Measurements from ENCODE around the gene ERCC5.

Gene ERCC5

DNA sequence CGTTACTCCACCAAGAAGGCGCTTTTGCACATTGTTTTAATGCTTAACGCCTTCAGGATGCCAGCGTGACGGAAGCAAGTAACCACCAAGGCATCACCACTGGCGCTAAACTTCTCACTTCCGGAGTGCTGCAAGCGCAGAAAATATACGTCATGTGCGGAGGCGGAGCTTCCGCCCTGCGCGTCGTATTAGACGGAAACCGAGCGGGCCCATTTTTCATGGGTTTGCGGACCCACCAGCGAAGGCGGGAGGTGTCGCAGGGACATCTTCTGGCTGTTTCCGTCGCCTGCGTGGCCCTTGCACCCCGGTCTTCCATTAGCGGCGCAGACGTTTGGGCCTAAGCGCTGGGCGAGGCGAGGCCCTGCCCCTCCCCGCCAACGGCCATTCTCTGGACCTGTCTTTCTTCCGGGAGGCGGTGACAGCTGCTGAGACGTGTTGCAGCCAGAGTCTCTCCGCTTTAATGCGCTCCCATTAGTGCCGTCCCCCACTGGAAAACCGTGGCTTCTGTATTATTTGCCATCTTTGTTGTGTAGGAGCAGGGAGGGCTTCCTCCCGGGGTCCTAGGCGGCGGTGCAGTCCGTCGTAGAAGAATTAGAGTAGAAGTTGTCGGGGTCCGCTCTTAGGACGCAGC lies at the start of gene ERCC5:
Gene ERCC5 (plus strand): TSS at position 403 of the 631 bp plus-strand sequence. CDS start 235 bp downstream, outside the sequence.
- FAIRE-seq (peak; percentile 73), DNase-seq (ENCODE audit: low spot score) (peak; percentile 87)

DNA sequence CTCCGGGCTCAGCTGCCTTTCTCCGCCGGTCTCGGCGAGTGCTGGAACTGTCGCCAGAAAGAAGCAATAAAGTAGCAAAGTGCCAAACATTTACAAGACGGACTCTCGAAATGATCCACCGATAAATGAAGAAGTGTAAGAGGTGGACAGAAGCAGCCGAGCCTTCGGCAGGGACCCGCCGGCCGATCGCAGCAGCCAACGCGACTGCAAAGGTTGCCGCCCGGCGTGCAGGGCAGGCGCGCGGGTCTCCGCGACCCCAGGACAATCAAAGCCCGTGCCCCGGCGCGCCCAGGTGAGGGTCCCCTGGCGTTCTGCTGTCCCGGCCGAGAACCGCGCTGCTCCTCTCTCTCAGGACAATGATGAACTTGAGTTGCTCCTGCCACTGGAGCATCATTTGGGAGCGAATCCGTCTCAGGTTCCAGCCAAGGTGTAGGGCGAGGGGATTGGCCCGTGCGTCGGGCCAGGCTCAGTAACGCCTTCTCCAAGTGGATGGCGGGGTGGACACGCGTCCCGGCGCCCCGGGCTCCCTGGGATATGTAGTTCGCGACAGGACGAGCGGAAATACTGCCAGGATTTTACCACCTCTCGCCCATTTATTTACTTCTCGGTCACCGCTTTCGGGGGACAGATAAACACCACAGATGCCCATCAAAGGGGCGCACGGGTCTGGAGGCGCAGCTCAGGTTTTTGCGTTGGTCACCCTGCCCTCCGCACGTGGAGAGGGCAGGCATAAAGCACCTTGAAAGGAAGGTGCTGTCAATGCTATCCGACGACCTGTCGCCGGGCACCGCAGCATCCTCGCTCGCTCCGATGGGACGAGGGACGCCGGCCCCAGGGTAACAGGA lies 47.0 kb upstream of the ERCC5 start, which contains the start of the genes BIVM and POGLUT2:
Gene BIVM (plus strand): TSS at position 539 of the 845 bp plus-strand sequence. CDS start 8,149 bp downstream, outside the sequence.
Gene POGLUT2 (minus strand): TSS at position 396 of the 845 bp plus-strand sequence. CDS start 306 bp downstream, at position 90.
- FAIRE-seq (peak; percentile 65), DNase-seq (ENCODE audit: low spot score) (peak; percentile 77)

DNA sequence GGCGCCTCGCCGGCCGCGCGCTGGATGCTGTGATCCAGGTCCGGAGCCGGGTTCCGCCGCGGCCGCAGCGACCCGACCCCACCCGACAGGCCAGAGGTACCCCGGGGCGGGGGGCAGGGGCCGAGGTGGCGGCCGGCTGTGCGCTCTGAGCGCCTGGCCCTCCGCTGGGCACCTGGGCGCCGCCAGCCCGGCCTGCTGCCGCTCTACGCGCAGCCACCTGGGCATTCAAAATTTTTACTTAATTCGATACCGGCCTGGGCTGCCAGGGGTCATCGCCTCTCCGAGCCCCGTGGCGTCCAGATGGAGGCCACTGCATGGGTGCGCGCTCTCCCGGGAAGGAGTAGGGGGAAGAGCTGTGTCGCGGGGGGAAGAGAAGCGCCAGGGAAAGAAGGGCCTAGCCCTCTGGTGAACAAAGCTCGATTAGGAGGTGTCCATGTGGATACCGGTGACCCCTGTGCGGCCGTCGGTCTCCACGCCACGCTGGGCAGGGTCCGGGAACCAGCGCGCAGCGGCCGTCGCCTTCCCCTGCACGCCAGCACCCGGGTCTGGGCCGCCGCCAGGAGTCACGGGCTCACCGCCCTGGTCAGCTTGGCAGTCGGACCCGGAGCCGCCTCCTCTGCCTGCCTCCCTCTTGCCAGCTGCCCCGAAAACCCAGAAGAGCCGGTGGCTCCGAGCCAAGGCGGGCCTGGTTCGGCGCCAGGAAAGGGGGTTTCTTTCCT lies 46.2 kb upstream of the ERCC5 start:
- FAIRE-seq (no peak), DNase-seq (ENCODE audit: low spot score) (no peak)

DNA sequence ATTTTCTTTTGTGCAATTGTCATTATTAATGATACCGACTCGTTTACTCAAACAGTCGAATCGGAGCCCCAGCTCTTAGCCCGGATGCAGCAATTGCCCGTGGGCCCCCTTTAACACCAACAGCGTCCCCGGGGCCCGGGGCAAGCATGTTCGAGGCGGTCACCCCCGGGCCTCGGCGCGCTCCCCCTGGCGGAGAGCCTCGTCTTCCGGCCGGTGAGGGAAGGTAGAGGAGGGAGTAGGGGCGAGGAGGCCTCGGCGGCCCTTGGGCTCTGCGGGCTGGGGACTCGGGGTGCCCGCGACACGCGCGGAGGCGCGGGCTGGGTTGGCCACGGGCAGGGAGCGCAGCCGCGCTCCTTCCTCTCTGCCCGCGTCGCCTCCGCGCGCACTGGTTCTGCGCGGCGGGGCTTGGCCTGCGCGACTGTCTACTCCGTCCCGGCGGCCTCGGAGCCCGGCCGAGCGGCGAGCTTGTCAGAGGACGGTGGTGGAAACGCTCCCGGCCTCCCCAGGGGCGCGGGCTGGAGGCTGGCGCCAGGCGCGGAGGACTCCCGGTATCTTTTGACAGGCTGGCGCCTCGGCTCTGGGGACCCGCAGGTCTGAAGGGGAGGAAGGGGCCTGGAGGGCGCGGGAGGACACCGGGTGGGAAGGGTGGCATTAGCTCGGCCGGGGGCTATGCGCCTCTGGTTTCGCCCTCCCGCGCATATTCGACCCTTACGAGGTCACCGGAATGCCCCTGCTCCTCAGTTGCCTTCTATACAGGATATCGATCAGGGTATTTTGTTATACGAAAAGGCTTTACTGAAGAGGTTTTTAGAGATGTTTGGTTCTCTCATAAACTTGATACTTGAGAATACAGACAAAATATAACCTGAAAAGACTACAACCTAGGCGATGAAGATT lies 45.4 kb upstream of the ERCC5 start:
- no peak for FAIRE-seq

DNA sequence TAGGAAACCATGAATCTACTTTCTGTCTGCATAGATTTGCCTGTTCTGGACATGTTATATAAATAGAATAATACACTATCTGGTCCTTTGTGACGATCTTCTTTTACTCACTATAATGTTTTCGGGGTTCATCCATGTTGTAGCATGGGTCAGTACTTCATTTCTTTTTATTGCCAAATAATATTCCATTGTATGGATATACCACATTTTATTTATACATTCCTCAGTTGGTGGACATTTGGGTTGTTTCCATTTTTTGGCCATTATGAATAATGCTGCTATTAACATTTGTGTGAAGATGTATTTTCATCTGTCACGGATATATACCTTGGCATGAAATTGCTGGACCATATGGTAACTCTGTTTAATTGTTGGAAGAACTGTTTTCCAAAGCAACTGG lies 40.2 kb upstream of the ERCC5 start:
- FAIRE-seq (no peak), DNase-seq (ENCODE audit: low spot score) (no peak)

More for the DNA sequence above, 45.4 kb upstream of the ERCC5 start:
- DNase-seq (ENCODE audit: low spot score): peak; percentile 45

DNA sequence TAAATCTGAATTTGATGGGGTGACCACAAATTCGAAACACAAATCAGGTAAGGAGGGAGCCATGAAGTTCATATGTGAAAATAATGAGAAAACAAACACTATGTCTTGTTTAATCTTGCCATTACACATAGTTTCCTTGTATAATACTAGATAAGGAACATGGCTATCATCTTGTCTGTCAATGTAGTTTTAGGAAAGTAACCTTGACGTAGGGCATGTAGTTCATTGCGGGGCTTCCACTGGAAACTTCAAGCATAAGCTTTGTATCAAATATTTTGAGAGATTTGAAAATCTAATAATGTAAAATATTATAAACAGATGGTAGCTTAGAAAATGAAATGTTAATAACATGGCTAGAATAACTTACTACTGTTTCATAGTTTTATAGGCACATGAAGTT lies 38.1 kb upstream of the ERCC5 start:
- no peak for FAIRE-seq
- no peak for DNase-seq (ENCODE audit: low spot score)

DNA sequence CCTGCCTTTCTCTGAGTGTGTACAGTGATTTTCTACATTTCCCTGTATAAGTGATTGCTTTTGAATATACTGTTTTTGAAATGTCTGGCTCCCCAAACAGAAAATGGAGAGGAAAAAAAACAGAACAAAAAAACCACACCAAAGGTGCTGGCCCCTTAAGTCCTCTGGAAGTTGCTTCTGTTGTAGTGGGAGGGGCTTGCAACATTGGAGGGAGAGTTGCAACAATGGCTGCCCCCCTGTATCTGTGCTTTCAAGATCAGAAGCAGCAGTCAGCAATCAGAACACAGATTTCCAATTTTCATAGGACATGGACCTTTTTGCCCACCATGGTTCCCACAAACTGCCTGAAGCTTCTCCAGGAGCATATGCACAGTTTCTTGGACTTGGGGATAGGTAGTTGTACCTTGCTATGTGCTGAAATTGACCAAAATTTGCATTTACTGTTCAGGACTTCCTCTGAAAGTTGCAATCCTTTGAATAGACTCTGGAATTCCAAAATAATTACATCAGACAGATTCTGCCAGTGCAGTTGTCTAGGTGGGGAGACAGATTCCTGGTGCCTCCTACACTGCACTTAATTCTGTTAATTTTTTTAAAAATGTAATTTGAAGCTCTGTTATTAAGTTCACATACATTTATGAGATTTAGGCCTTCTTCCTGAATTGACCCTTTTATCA lies 33.1 kb upstream of the ERCC5 start:
- no peak for DNase-seq (ENCODE audit: low spot score)
- FAIRE-seq: no peak

DNA sequence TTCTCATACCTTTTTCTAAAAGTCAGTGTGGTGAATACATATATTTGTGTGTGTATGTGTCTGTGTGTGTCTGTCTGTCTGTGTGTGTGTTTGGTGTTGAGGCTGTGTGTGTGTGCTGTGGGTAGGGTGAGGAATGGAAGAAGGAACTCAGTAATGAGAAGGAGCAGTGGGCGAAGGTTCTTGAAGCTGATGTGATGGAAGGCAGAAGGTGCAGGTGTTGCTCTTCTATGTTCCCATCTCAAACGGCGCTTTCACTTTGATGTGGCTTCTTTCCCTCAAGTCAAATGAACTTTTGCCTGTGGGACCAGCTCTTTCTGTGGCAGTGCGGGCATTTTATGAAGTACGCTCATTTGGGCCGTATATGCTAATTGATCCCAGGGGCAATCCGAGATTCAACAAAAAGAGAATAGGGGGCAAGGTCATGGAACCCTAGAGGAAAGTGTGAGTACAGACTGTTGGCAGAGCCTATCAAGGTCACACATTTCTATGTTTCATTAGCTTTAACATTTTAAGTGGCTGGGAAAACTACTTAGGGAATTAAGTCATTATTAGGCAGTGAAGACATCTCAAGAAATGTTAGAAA lies 31.7 kb upstream of the ERCC5 start:
- no peak for DNase-seq (ENCODE audit: low spot score)
- no peak for FAIRE-seq

DNA sequence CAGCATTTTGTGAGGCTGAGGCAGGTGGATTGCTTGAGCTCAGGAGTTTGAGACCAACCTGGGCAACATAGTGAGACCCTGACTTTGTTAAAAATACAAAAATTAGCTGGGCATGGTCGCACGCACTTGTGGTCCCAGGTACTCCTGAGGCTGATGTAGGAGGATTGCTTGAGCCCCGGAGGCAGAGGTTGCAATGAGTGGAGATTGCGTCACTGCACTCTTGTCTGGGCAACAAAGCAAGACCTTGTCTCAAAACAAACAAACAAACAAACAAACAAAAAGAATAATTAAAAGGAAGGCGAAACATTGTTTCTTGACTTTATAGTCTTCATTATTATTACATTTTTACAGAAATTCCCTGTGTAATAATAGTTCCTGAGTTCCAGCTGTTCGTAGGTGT lies 31.0 kb upstream of the ERCC5 start:
- DNase-seq (ENCODE audit: low spot score): no peak
- FAIRE-seq: no peak

DNA sequence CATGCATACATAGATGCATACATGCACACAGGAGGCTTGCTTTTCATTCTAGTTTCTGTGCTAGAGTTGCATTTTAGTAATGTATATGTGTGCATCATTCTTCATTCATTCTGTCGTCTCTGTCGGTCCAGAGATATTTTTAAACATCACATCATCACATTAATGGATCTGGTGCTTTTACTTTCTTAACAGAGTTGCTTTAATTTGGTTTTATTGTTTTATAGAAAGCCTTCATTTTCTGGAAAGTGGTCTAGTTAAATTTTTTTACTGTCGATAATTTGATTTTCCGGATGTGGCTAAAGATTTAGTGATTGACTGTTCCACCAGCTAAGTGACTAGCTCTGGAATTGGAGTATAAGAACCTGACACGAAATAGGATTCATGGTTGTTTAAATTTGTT lies 30.0 kb upstream of the ERCC5 start:
- DNase-seq (ENCODE audit: low spot score): no peak
- no peak for FAIRE-seq

DNA sequence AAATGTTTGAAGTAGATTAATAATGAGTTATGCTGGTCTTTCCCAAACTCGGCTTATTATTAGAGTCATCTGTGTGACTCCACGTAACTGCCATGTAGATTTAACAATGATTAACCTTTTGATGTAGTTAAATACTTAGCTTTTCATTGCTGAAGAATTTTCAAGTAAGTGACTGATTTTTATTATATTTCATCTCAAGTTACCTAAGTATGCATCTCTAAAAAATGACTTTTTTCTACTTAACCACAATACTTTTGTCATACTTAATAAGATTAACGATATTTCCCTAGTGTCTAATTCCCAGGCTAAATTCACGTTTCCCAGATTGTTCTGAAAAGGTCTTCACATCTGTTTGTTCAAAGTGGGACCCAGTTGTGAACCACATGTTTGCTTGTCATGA lies 29.1 kb upstream of the ERCC5 start:
- DNase-seq (ENCODE audit: low spot score) (peak; percentile 60), FAIRE-seq (peak; percentile 94)

DNA sequence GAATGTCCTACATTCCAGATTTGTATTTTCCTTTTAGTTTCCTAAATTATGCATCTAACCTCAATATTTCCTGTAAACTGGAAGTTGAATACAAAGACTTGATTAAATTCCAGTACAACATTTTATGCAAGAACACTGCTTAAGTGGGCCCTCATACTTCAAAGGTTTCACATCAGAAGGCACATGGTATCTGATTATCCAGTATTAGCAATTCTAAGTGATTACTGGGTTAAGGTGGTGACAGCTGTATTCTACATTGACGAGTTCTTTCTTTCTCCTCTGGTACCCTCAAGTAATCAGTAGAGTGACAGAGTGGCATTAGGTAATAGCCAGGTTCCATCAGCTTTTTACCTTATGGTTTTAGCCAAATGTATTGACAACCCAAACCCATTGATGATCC lies 28.6 kb upstream of the ERCC5 start:
- no peak for FAIRE-seq
- no peak for DNase-seq (ENCODE audit: low spot score)

DNA sequence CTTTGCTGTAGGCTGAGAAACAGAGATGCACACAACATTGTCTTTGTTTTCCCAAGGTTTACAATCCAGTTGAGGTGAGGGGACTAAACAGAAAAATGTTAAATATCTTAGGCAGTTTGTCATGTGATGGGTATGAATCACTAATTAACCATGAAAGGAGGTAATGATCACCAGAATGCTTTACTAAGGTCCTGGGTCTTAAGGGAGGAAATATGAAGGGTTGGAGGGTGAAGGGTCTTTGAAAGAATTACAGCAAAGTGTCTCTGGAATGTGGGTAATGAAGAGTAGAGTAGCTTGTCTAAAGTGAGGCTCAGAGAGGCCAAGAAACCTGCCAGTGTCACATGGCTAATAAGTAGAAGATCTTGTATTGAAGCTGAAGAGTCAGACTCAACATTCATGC lies 27.9 kb upstream of the ERCC5 start:
- peak; percentile 52 for DNase-seq (ENCODE audit: low spot score)
- FAIRE-seq: peak; percentile 86

DNA sequence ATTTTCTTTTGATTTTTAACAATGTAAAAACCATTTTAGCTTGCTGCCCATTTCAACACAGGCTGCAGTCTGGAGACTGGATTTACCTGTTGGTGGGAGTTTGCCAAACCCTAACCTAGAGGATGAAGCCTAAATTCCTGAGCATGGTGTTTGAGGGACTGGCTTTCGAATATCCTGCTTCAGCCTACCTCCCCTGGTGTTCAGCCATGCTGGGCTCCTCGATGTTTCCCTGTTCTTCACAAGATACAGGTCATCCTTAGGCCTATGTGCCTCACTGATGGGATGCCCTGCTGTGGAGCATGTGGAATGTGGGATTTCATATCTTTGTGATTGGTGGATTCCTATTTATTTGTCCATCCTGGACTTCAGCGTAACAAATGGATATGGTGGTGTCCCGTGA lies 20.4 kb upstream of the ERCC5 start:
- no peak for FAIRE-seq
- DNase-seq (ENCODE audit: low spot score): no peak

DNA sequence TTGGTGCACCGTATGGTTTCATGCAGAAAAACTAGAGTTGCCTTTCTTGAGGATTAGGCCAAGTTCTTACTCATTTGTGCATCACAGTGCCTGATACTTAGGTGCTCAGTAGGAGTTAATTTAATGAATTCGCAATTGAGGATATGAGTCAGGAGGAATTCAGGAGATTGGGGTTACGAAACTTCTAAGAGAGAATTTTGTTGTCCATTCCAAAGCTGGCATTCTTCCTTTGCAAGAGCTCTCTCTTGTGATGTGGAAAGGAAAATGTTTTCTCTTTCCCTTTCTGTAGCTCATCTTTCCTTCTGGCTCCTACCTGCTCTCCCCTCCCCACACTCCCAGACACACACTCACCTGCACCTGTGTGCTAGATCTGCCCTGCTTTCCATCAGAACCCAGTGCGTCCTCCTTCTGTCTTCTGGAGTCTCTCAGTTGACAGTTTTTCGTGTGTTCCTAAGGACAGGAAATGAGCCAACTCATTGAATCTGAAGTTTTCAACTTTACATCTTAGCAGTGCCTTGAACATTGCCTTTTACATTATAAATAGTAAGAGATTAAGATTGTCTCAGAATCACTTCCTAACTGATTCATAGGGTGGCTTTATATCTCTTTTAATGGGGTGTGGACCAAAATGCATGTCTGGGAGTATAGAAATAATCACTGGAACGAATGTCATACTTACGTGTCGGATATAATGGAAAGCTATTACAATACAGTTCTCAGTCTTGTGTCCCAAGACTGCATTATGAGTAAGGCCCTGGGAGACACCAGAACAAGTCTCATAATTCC lies 19.7 kb upstream of the ERCC5 start:
- DNase-seq (ENCODE audit: low spot score) (peak; percentile 79), FAIRE-seq (peak; percentile 78)

DNA sequence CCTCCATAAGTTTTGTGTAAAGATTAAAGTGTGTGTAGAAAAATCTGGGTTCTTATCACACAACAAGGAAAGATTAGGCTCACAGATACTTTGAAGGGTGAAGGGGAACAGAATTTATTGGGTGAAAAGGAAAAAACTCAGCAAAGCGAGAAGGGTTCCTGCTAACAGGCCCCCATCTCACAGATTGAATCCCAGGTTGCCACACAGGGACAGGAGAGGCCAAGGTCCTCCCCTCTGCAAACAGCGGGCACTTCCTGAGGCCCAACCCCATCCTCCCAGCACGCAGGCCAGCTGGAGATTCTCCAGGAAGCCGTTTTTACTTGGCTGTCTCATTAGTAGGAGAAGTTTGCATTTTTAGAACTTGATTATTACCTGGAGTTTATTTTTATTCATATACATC lies 15.2 kb upstream of the ERCC5 start:
- DNase-seq (ENCODE audit: low spot score) (no peak), FAIRE-seq (no peak)

DNA sequence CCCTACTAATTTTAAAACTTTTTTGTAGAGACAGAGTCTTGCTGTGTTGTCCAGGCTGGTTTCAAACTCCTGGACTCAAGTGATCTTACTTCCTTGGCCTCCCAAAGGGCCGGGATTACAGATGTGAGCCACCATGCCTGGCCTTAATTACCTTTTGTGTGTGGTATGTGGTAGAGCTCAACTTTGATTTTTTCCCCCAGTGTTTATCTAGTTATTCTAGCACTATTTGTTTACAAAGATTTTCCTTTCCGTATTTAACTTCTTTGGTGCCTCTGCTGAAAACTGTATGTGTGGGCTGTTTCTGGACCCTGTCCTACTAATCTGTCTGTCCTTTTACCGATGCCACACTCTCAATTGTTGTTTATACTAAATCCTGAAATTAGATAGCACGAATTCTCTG lies 9.4 kb upstream of the ERCC5 start:
- FAIRE-seq (no peak), DNase-seq (ENCODE audit: low spot score) (no peak)

DNA sequence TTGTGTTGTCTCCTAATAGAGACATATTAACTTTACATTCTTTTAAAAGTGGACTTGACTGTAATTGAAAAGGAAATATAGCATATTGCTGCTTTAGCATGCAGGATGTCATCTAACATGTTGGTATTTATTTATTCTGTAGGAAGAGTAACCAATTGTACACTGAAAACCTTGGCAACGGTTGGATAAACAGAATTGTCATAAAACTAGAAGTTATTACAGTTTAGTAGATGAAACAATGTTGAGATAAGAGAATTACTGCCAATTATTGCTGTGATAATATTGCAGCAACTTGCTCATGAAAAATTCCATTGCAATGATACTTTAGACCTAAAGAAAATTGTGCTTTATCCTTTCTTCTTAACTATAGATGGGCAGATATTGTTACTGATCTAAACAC lies 7.6 kb upstream of the ERCC5 start:
- DNase-seq (ENCODE audit: low spot score): no peak
- FAIRE-seq: no peak

DNA sequence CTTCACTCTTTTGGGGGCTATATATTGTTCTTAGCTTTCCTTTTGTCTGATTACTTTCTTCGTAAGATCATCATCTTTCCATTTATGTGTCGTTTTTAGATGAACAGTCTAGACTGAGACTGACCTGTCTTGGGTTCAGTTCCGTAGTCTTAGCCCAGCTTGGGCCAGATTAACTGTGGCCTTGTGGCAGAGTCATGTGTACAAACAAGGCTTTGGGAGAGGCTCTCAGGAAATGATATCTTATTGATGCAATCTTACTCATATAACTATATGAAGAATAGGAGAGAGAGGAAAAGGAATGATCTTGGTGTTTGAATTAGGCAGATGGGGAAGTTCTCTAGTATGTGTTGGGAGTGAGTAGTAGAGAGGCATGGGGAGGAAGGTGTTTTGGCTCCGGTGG lies 6.8 kb upstream of the ERCC5 start:
- FAIRE-seq (no peak), DNase-seq (ENCODE audit: low spot score) (no peak)

All from RCC 7860 (cell line).